HCT116 (cell line): Measurements from ENCODE around the gene SYN1. TPM values are rescaled to one million over a fixed set of nuclear protein-coding genes. Genes with fewer than 3 reads are reported as not detected.

Experiments
- ATAC-seq: fragments of 200-7000 bp; cut with Tn5 transposase; 2 replicates; pipeline ENCODE4 v1.9.1; 2020; ENCODE audit warnings: mild to moderate bottlenecking, moderate library complexity
- BruUV-seq: library from RNA; stranded (reverse); fragments of 400-500 nt; replicated peaks from 2 replicates; lab custom pipeline; 2021; lab: Mats Ljungman, UMichigan
- CTCF ChIA-PET: fragments of 300-600 bp; sonication (Branson Sonifier 250); formaldehyde crosslinking; loops from one replicate; lab custom pipeline; 2021; ENCODE audit warnings: antibody characterized with exemption; lab: Charles Lee
- POLR2A ChIA-PET: fragments of 300-600, 350-600 bp; sonication (Branson Sonifier 250); formaldehyde crosslinking; loops from one replicate; lab custom pipeline; 2021; ENCODE audit warnings: antibody characterized with exemption; lab: Charles Lee
- RAD21 ChIA-PET, 2 experiments: fragments of 300-600 bp; sonication (Branson Sonifier 250); formaldehyde crosslinking; loops; one replicate each; lab custom pipeline; 2023; ENCODE audit warnings: low total read pairs in 2 of 2; ENCODE audit not compliant: uncharacterized antibody in 2 of 2, unreplicated experiment in 2 of 2, low non-redundant PET in 1 of 2; lab: Charles Lee
- DNase-seq: peaks from one replicate; pipeline ENCODE4 v3.0.0-alpha.2; 2010; ENCODE audit warnings: low read depth, low spot score
- H2AFZ ChIP-seq: fragments of 200-600 bp; shearing (Covaris generic), sonication (generic); 2 replicates; pipeline ENCODE4 v1.6.1; 2017; ENCODE audit warnings: low read depth, mixed run types, mixed read lengths, antibody characterized with exemption, low read length; ENCODE audit not compliant: poor library complexity, severe bottlenecking
- H3K27ac ChIP-seq: 2 replicates; pipeline ENCODE4 v1.5.1; 2012; ENCODE audit warnings: low read depth, low read length
- H3K27me3 ChIP-seq: fragments of 200-600 bp; sonication (generic); 2 replicates; pipeline ENCODE4 v1.6.1; 2016; ENCODE audit warnings: mixed run types, low read length, mixed read lengths; ENCODE audit not compliant: insufficient read depth
- H3K36me3 ChIP-seq, 2 experiments: fragments of 200-500 bp in 1 of 2; fragments of 200-600 bp in 1 of 2; sonication (Bioruptor generic) in 1 of 2; sonication (generic) in 1 of 2; 2 replicates each; pipeline versions ENCODE4 v1.5.1 to v1.6.1; 2014 to 2016; ENCODE audit warnings: low read length in 2 of 2, inconsistent platforms in 1 of 2, mixed read lengths in 1 of 2, mixed run types in 1 of 2; ENCODE audit not compliant: insufficient read depth in 2 of 2, control insufficient read depth in 1 of 2
- H3K4me1 ChIP-seq, 2 experiments: fragments of 200-600 bp in 1 of 2; sonication (generic) in 1 of 2; 2 replicates each; pipeline versions ENCODE4 v1.5.1 to v1.6.1; 2012 to 2017; ENCODE audit warnings: low read length in 2 of 2, inconsistent platforms in 1 of 2, mild to moderate bottlenecking in 1 of 2, mixed read lengths in 1 of 2, mixed run types in 1 of 2, moderate library complexity in 1 of 2; ENCODE audit not compliant: insufficient read depth in 2 of 2, control insufficient read depth in 1 of 2
- H3K4me2 ChIP-seq: fragments of 200-600 bp; sonication (generic); 2 replicates; pipeline ENCODE4 v1.6.1; 2017; ENCODE audit warnings: mixed run types, low read length, mixed read lengths
- H3K4me3 ChIP-seq, 2 experiments: fragments of 200-600 bp in 1 of 2; sonication (generic) in 1 of 2; replicated peaks in 1 of 2; 2 replicates each; pipeline ENCODE4 v1.5.1; 2011 to 2016; ENCODE audit warnings: low read length in 2 of 2, control low read depth in 1 of 2, low read depth in 1 of 2, mild to moderate bottlenecking in 1 of 2, mixed read lengths in 1 of 2, mixed run types in 1 of 2
- H3K79me2 ChIP-seq: fragments of 200-600 bp; sonication (generic); 2 replicates; pipeline ENCODE4 v1.6.1; 2017; ENCODE audit warnings: mild to moderate bottlenecking, mixed run types, low read length, moderate library complexity, mixed read lengths; ENCODE audit not compliant: insufficient read depth
- H3K9ac ChIP-seq: fragments of 200-600 bp; sonication (generic); 2 replicates; pipeline ENCODE4 v1.6.1; 2016; ENCODE audit warnings: low read length, mixed read lengths
- H3K9me2 ChIP-seq: fragments of 200-600 bp; sonication (generic), shearing (Covaris generic); 2 replicates; pipeline ENCODE4 v1.6.1; 2017; ENCODE audit warnings: mixed run types, mild to moderate bottlenecking, moderate library complexity; ENCODE audit not compliant: insufficient read depth
- H3K9me3 ChIP-seq, 2 experiments: fragments of 200-500 bp in 1 of 2; fragments of 200-600 bp in 1 of 2; sonication (Bioruptor generic) in 1 of 2; sonication (generic) in 1 of 2; 2 replicates each; pipeline ENCODE4 v1.6.1; 2014 to 2017; ENCODE audit warnings: low read length in 2 of 2, mixed read lengths in 2 of 2, inconsistent platforms in 1 of 2, low read depth in 1 of 2, mild to moderate bottlenecking in 1 of 2, mixed run types in 1 of 2, moderate library complexity in 1 of 2; ENCODE audit not compliant: control insufficient read depth in 1 of 2, insufficient read depth in 1 of 2
- H4K20me1 ChIP-seq: fragments of 200-600 bp; sonication (generic), shearing (Covaris generic); 2 replicates; pipeline ENCODE4 v1.6.1; 2017; ENCODE audit warnings: mixed run types, mild to moderate bottlenecking, moderate library complexity; ENCODE audit not compliant: insufficient read depth
- CBX3 ChIP-seq: IDR thresholded peaks from 2 replicates; pipeline ENCODE4 v1.6.1; 2012; ENCODE audit warnings: low read depth
- CEBPB ChIP-seq: IDR thresholded peaks from 2 replicates; pipeline ENCODE4 v1.6.1; 2012; ENCODE audit warnings: low read depth
- CTCF ChIP-seq, 3 experiments: fragments of 200-600 bp in 1 of 3; sonication (generic) in 1 of 3; IDR thresholded peaks in 2 of 3; conservative IDR thresholded peaks in 1 of 3; 2 replicates each; pipeline ENCODE4 v1.5.1; 2012 to 2017; ENCODE audit warnings: low read depth in 2 of 3, low read length in 2 of 3, antibody characterized with exemption in 1 of 3, borderline replicate concordance in 1 of 3, control low read depth in 1 of 3, mild to moderate bottlenecking in 1 of 3, mixed read lengths in 1 of 3, mixed run types in 1 of 3, moderate library complexity in 1 of 3; ENCODE audit not compliant: insufficient read depth in 1 of 3
- EGR1 ChIP-seq: IDR thresholded peaks from 2 replicates; pipeline ENCODE4 v1.6.1; 2012; ENCODE audit warnings: low read depth
- ELF1 ChIP-seq: IDR thresholded peaks from 2 replicates; pipeline ENCODE4 v1.6.1; 2012; ENCODE audit warnings: low read depth, borderline replicate concordance
- FOSL1 ChIP-seq: IDR thresholded peaks from 2 replicates; pipeline ENCODE4 v1.6.1; 2012; ENCODE audit warnings: low read depth
- JUND ChIP-seq: IDR thresholded peaks from 2 replicates; pipeline ENCODE4 v1.6.1; 2012
- POLR2A ChIP-seq: IDR thresholded peaks from 2 replicates; pipeline ENCODE4 v1.7.0; 2011; ENCODE audit warnings: borderline replicate concordance; ENCODE audit not compliant: insufficient read depth, insufficient read length; ENCODE audit errors: extremely low read depth
- POLR2AphosphoS5 ChIP-seq: IDR thresholded peaks from 2 replicates; pipeline ENCODE4 v1.6.1; 2011; ENCODE audit warnings: mild to moderate bottlenecking, low read depth, low read length, moderate library complexity
- REST ChIP-seq: IDR thresholded peaks from 2 replicates; pipeline ENCODE4 v1.6.1; 2012; ENCODE audit warnings: low read depth
- SRF ChIP-seq: IDR thresholded peaks from 2 replicates; pipeline ENCODE4 v1.6.1; 2012; ENCODE audit warnings: low read depth
- TCF7L2 ChIP-seq: IDR thresholded peaks from 2 replicates; pipeline ENCODE4 v1.7.0; 2011; ENCODE audit warnings: borderline replicate concordance, inconsistent platforms; ENCODE audit not compliant: insufficient read depth, insufficient read length; ENCODE audit errors: extremely low read depth
- YY1 ChIP-seq: IDR thresholded peaks from 2 replicates; pipeline ENCODE4 v1.6.1; 2011; ENCODE audit warnings: low read length, low read depth, moderate library complexity, mild to moderate bottlenecking; ENCODE audit not compliant: insufficient replicate concordance; ENCODE audit errors: extremely low read depth
- ZBTB33 ChIP-seq: IDR thresholded peaks from 2 replicates; pipeline ENCODE4 v1.6.1; 2011; ENCODE audit warnings: mild to moderate bottlenecking, low read length, moderate library complexity; ENCODE audit not compliant: insufficient replicate concordance; ENCODE audit errors: extremely low read depth
- ZFX ChIP-seq: fragments of 450-650 bp; IDR thresholded peaks from 2 replicates; pipeline ENCODE4 v1.6.1; 2017
- intact Hi-C: fragments of 100-400 bp; cut with micrococcal nuclease; formaldehyde crosslinking; loops from 2 replicates; pipeline ENCODE4 v1.10.0; 2022
- total RNA-seq: library from RNA; stranded (reverse); gene quantifications from one replicate; pipeline ENCODE4 v1.2.1, GENCODE V29; 2021; ENCODE audit not compliant: unreplicated experiment

SYN1 gene
- total RNA-seq, 1 experiment from 2014 or later: 0.86 TPM

DNA sequence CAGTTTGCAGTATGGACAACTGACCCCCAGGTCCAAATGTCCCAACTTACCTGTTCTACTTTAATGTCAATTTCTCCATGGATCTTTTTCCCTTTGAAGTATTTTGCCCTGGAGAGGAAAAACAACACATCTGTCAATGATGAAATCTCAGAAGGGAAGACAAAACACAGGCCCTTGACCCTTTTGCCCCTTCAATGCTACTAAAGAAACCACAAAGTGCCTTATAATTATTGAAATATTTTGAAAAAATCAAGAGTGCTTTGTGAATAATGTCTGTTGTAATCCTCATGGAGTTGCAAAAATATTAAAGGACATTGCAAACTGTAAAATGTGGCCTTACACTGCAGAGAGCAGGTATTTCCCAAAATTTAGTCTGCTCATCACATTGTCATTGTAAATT lies 12.6 kb downstream of the SYN1 start:
- ChIA-PET CTCF (no interaction called here), RAD21 (no interaction called here), POLR2A (no interaction called here)
- Histone ChIP-seq H3K9ac (no peak overlapping the region), H3K4me3 (no peak overlapping the region), H3K4me2 (no peak overlapping the region), H4K20me1 (no peaks in the 10 kb centered on the region), H3K27me3 (no peaks in the 10 kb centered on the region), H3K79me2 (no peaks in the 10 kb centered on the region), H3K36me3 (no peaks in the 10 kb centered on the region), H2AFZ (no peak overlapping the region), H3K9me3 (no peaks in the 10 kb centered on the region), H3K27ac (no peak overlapping the region), H3K4me1 (no peaks in the 10 kb centered on the region), H3K9me2 (no peaks in the 10 kb centered on the region)
- BruUV-seq: no TSS peak
- intact Hi-C loops: no loop called here
- TF ChIP-seq SRF (no peak), TCF7L2 (no peak), YY1 (no peak), FOSL1 (no peak)
- no peak for ATAC-seq
- DNase-seq: no peak

- no peak overlapping the region for H3K9ac ChIP-seq
- POLR2A ChIA-PET: no interaction called here
- no peak overlapping the region for H2AFZ ChIP-seq
- CTCF ChIA-PET: no interaction called here
- RAD21 ChIA-PET: no interaction called here
- no peaks in the 10 kb centered on the region for H4K20me1 ChIP-seq
- H3K36me3 ChIP-seq: no peaks in the 10 kb centered on the region
- H3K27me3 ChIP-seq: no peaks in the 10 kb centered on the region
- DNase-seq (no peak), ATAC-seq (no peak)
- H3K4me2 ChIP-seq: no peak overlapping the region
- BruUV-seq: no TSS peak
- no peaks in the 10 kb centered on the region for H3K9me3 ChIP-seq
- H3K27ac ChIP-seq: no peak overlapping the region
- H3K4me3 ChIP-seq: no peak overlapping the region
- H3K79me2 ChIP-seq: no peaks in the 10 kb centered on the region
- no peaks in the 10 kb centered on the region for H3K9me2 ChIP-seq
- intact Hi-C loops: no loop called here
- no peaks in the 10 kb centered on the region for H3K4me1 ChIP-seq
- TF ChIP-seq POLR2AphosphoS5 (no peak), YY1 (no peak), CEBPB (no peak), ZBTB33 (no peak), POLR2A (no peak), ZFX (no peak), JUND (no peak), CBX3 (no peak), CTCF (IDR thresholded peaks at IDR 0.05 in 2 of 3, conservative IDR thresholded peaks at IDR 0.05 in 1 of 3; ENCODE audit: borderline replicate concordance in 1 of 3, insufficient read depth in 1 of 3, low read depth in 2 of 3, low read length in 2 of 3) (no peak), REST (no peak), ELF1 (no peak), SRF (no peak), EGR1 (no peak)
These were observed 14.6 kb downstream of the SYN1 start for GRCh38 chrX:47605024-47605423.
